ENCODE results near the gene IL5. TPM values are rescaled to one million over a fixed set of nuclear protein-coding genes. Genes with fewer than 3 reads are reported as not detected.

Gene IL5
- total and polyA plus RNA-seq, 2 donors (not counting 3 experiments of a cell fraction or from before 2014, with no cell fraction given): not detected

DNA sequence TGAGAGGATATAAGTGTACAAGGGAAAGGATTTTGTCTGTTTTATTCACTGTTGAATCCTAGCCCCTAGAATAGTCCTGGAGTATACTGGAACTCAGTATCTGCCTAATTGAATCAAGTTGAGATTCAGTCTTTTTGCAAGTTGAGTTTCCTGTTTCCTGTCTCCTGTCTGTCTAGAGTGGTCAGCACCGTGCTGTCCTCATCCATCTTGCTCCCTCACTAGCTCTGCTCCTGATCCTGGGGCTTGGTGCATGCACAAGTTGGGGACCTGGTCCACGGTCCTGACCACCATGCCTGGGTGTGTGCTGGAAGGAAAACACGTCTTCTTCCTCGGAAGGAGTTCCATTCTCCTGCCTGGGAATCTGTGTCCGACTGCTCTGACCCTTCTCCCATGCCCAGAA, 3.2 kb downstream of the IL5 start:
- no peak overlapping the region for H2AFZ ChIP-seq (ENCODE audit: low read depth, low read length)
- intact Hi-C loops (cut with micrococcal nuclease): no loop called here
- ChIA-PET CTCF (no interaction called here), POLR2A (no interaction called here)
- no peak overlapping the region for H3K9ac ChIP-seq (replicated peaks; ENCODE audit: extremely low read depth, insufficient read depth, low read length)
- H3K9me3 ChIP-seq (replicated peaks; ENCODE audit: control insufficient read depth, insufficient read depth, low read length): no peaks in the 10 kb centered on the region
- peaks cover 15 to 20% of the 10 kb centered on the region in 2 experiments for H3K27me3 ChIP-seq (ENCODE audit: control insufficient read depth in 2 of 2, insufficient read depth in 2 of 2, low read length in 2 of 2)
- H4K20me1 ChIP-seq (replicated peaks; ENCODE audit: control insufficient read depth, extremely low read depth, insufficient read depth, low read length): no peaks in the 10 kb centered on the region
- no peaks in the 10 kb centered on the region for H3K9me1 ChIP-seq (replicated peaks; ENCODE audit: control insufficient read depth, extremely low read depth, insufficient read depth, low read length)
- H3K4me2 ChIP-seq (ENCODE audit: insufficient read depth, low read length): no peak overlapping the region
- H3K79me2 ChIP-seq (ENCODE audit: control insufficient read depth, insufficient read depth, low read length): no peaks in the 10 kb centered on the region
- DNase-seq (ENCODE audit: low read depth, low spot score): no peak
- no peaks in the 10 kb centered on the region for H3K36me3 ChIP-seq (ENCODE audit: control insufficient read depth in 2 of 2, extremely low read depth in 1 of 2, insufficient read depth in 2 of 2, low read length in 2 of 2)
- no peak overlapping the region for H3K27ac ChIP-seq (ENCODE audit: insufficient read depth, low read depth, low read length)
- no peak overlapping the region for H3K4me3 ChIP-seq (replicated peaks in 1 of 3; ENCODE audit: insufficient read depth in 1 of 3, low read depth in 1 of 3, low read length in 3 of 3)
- no peak for FAIRE-seq
- BruUV-seq (replicated peaks): no TSS peak
- dilution Hi-C loops (cut with MboI; ENCODE audit: extremely low pct_ligation_motif_present, low sequenced_read_pairs): no loop called here
- TF ChIP-seq, protein P1, sequence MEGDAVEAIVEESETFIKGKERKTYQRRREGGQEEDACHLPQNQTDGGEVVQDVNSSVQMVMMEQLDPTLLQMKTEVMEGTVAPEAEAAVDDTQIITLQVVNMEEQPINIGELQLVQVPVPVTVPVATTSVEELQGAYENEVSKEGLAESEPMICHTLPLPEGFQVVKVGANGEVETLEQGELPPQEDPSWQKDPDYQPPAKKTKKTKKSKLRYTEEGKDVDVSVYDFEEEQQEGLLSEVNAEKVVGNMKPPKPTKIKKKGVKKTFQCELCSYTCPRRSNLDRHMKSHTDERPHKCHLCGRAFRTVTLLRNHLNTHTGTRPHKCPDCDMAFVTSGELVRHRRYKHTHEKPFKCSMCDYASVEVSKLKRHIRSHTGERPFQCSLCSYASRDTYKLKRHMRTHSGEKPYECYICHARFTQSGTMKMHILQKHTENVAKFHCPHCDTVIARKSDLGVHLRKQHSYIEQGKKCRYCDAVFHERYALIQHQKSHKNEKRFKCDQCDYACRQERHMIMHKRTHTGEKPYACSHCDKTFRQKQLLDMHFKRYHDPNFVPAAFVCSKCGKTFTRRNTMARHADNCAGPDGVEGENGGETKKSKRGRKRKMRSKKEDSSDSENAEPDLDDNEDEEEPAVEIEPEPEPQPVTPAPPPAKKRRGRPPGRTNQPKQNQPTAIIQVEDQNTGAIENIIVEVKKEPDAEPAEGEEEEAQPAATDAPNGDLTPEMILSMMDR (IDR thresholded peaks at IDR 0.05; ENCODE audit: extremely low read depth in 1 of 2, insufficient read depth in 1 of 2, low read depth in 1 of 2, low read length in 2 of 2): no peak
- TF ChIP-seq MYC (IDR thresholded peaks at IDR 0.05; ENCODE audit: low read depth, low read length) (no peak), EZH2 (IDR thresholded peaks at IDR 0.05; ENCODE audit: borderline replicate concordance, low read depth, low read length, severe bottlenecking) (no peak), POLR2A (IDR thresholded peaks at IDR 0.05; ENCODE audit: low read depth, low read length) (no peak), JUN (IDR thresholded peaks at IDR 0.05; ENCODE audit: borderline replicate concordance, insufficient read depth, insufficient read length, low read depth) (no peak), GATA2 (IDR thresholded peaks at IDR 0.05; ENCODE audit: insufficient read depth, insufficient read length, low read depth, low read length) (no peak), POLR2AphosphoS5 (IDR thresholded peaks at IDR 0.05; ENCODE audit: insufficient read depth, low read depth, low read length) (no peak), FOS (IDR thresholded peaks at IDR 0.05; ENCODE audit: borderline replicate concordance, insufficient read depth, low read length) (no peak)
- TF ChIP-seq, protein P2, sequence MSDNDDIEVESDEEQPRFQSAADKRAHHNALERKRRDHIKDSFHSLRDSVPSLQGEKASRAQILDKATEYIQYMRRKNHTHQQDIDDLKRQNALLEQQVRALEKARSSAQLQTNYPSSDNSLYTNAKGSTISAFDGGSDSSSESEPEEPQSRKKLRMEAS (IDR thresholded peaks at IDR 0.05; ENCODE audit: insufficient read depth, insufficient read length): no peak
- no peaks in the 10 kb centered on the region for H3K4me1 ChIP-seq (ENCODE audit: control insufficient read depth, extremely low read depth, insufficient read depth, low read length)

All from endothelial cell of umbilical vein (primary cell).